PC-3 (cell line): ENCODE measurements around the gene FRRS1. TPM values are rescaled to one million over a fixed set of nuclear protein-coding genes. Genes with fewer than 3 reads are reported as not detected.

ENCODE experiments used
- ATAC-seq: fragments of 200-7000 bp; cut with Tn5 transposase; 2 replicates; pipeline ENCODE4 v1.9.1; 2020; ENCODE audit warnings: mild to moderate bottlenecking, moderate library complexity
- BruUV-seq: library from RNA; stranded (reverse); fragments of 400-500 nt; replicated peaks from 2 replicates; lab custom pipeline; 2021; lab: Mats Ljungman, UMichigan
- CTCF ChIA-PET: fragments of 300-600 bp; sonication (Branson Sonifier 250); formaldehyde crosslinking; loops from one replicate; lab custom pipeline; 2022; ENCODE audit warnings: antibody characterized with exemption; lab: Charles Lee
- POLR2A ChIA-PET: fragments of 300-600 bp; sonication (Branson Sonifier 250); formaldehyde crosslinking; loops from one replicate; lab custom pipeline; 2022; ENCODE audit warnings: antibody characterized with exemption; ENCODE audit not compliant: unreplicated experiment; lab: Charles Lee
- DNase-seq: peaks from one replicate; pipeline ENCODE4 v3.0.0-alpha.2; 2015
- H2AFZ ChIP-seq: fragments of 300-600 bp; sonication (generic); 2 replicates; pipeline ENCODE4 v1.6.0; 2016; ENCODE audit warnings: antibody characterized with exemption, low read length
- H3F3A ChIP-seq: fragments of 300-600 bp; sonication (generic); one replicate; pipeline ENCODE4 v1.6.0; 2017; ENCODE audit warnings: antibody characterized with exemption, low read length, control low read depth, mild to moderate bottlenecking; ENCODE audit not compliant: unreplicated experiment
- H3K27ac ChIP-seq: fragments of 300-600 bp; sonication (generic); 2 replicates; pipeline ENCODE4 v1.5.1; 2016; ENCODE audit warnings: mild to moderate bottlenecking, low read length
- H3K27me3 ChIP-seq: fragments of 300-600 bp; sonication (generic); 2 replicates; pipeline ENCODE4 v1.6.1; 2016; ENCODE audit warnings: low read length, mixed read lengths
- H3K36me3 ChIP-seq: fragments of 300-600 bp; sonication (generic); 2 replicates; pipeline ENCODE4 v1.6.1; 2016; ENCODE audit warnings: low read depth, mixed run types, low read length, mixed read lengths
- H3K4me1 ChIP-seq: fragments of 300-600 bp; sonication (generic); 2 replicates; pipeline ENCODE4 v1.5.1; 2016; ENCODE audit warnings: low read length; ENCODE audit not compliant: insufficient read depth
- H3K4me2 ChIP-seq: fragments of 300-600 bp; sonication (generic); 2 replicates; pipeline ENCODE4 v1.6.0; 2016; ENCODE audit warnings: low read length
- H3K4me3 ChIP-seq: fragments of 300-600 bp; sonication (generic); 2 replicates; pipeline ENCODE4 v1.5.1; 2016; ENCODE audit warnings: mild to moderate bottlenecking, low read length, mixed read lengths
- H3K79me2 ChIP-seq: fragments of 300-600 bp; sonication (generic); 2 replicates; pipeline ENCODE4 v1.6.1; 2017; ENCODE audit warnings: low read length, mixed read lengths
- H3K9ac ChIP-seq: fragments of 300-600 bp; sonication (generic); 2 replicates; pipeline ENCODE4 v1.6.0; 2016; ENCODE audit warnings: mild to moderate bottlenecking, low read length
- H3K9me2 ChIP-seq: fragments of 300-600 bp; sonication (generic); replicated peaks from 2 replicates; pipeline ENCODE4 v1.6.1; 2016; ENCODE audit warnings: mixed run types, low read length, mixed read lengths
- H3K9me3 ChIP-seq: fragments of 300-600 bp; sonication (generic); 2 replicates; pipeline ENCODE4 v1.6.1; 2016; ENCODE audit warnings: low read length, mixed read lengths
- H4K20me1 ChIP-seq: fragments of 300-600 bp; sonication (generic); 2 replicates; pipeline ENCODE4 v1.6.1; 2016; ENCODE audit warnings: low read length, mixed read lengths
- EZH2 ChIP-seq: fragments of 300-600 bp; sonication (generic); IDR thresholded peaks from one replicate; pipeline ENCODE4 v1.6.1; 2017; ENCODE audit warnings: antibody characterized with exemption, mild to moderate bottlenecking, low read length; ENCODE audit not compliant: unreplicated experiment
- EZH2phosphoT487 ChIP-seq: fragments of 300-600 bp; sonication (generic); IDR thresholded peaks from 2 replicates; pipeline ENCODE4 v1.6.1; 2018; ENCODE audit warnings: mild to moderate bottlenecking, antibody characterized with exemption, low read length, borderline replicate concordance
- intact Hi-C: fragments of 100-400 bp; cut with micrococcal nuclease; formaldehyde crosslinking; loops from 2 replicates; pipeline ENCODE4 v1.9.0; 2023
- total RNA-seq: library from RNA; depleted of rRNA; stranded (reverse); fragments of >200 nt; gene quantifications from 2 replicates; pipeline ENCODE4 v1.2.3, GENCODE V29; 2014
- TF ChIP-seq, protein P1 (sequence below): fragments of 300-600 bp; sonication (generic); conservative IDR thresholded peaks from 2 replicates; pipeline ENCODE4 v1.5.1; 2017; ENCODE audit warnings: antibody characterized with exemption, low read depth, mild to moderate bottlenecking, low read length

Gene FRRS1
- total RNA-seq, 1 experiment from 2014 or later, result 16.3 TPM

DNA sequence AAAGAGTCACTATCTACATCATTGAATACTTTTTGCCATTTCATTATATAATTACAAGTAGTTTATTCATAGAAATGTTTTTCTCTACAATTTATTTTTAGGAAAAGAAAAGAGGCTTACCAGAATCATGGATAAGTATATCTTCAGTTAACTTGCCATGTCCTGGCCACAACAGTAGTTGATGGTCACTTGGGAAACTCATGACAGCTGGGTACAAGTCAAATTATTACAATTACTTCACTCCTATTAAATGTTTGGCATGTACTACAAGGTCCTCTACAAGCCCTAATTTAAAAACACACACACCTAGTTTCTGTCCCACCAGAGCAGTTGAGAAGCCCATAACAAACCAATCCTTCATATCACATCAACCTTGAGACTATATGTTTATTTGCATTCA, 91.1 kb downstream of the FRRS1 start:
- Histone ChIP-seq H3K79me2 (no peaks in the 10 kb centered on the region), H3K27me3 (no peaks in the 10 kb centered on the region), H3K27ac (no peak overlapping the region), H3K4me2 (no peak overlapping the region), H3K9me3 (no peaks in the 10 kb centered on the region), H2AFZ (no peak overlapping the region), H3K4me1 (peaks cover 20% of the 10 kb centered on the region), H3K9me2 (no peaks in the 10 kb centered on the region), H4K20me1 (no peaks in the 10 kb centered on the region), H3K36me3 (no peaks in the 10 kb centered on the region), H3K9ac (no peak overlapping the region), H3K4me3 (no peak overlapping the region), H3F3A (no peaks in the 10 kb centered on the region)
- ChIA-PET CTCF (no interaction called here), POLR2A (no interaction called here)
- no peak for ATAC-seq
- intact Hi-C loops, result no loop called here
- TF ChIP-seq EZH2phosphoT487, result no peak
- no peak for TF ChIP-seq EZH2
- TF ChIP-seq, protein P1, sequence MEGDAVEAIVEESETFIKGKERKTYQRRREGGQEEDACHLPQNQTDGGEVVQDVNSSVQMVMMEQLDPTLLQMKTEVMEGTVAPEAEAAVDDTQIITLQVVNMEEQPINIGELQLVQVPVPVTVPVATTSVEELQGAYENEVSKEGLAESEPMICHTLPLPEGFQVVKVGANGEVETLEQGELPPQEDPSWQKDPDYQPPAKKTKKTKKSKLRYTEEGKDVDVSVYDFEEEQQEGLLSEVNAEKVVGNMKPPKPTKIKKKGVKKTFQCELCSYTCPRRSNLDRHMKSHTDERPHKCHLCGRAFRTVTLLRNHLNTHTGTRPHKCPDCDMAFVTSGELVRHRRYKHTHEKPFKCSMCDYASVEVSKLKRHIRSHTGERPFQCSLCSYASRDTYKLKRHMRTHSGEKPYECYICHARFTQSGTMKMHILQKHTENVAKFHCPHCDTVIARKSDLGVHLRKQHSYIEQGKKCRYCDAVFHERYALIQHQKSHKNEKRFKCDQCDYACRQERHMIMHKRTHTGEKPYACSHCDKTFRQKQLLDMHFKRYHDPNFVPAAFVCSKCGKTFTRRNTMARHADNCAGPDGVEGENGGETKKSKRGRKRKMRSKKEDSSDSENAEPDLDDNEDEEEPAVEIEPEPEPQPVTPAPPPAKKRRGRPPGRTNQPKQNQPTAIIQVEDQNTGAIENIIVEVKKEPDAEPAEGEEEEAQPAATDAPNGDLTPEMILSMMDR, result no peak
- no TSS peak for BruUV-seq
- no peak for DNase-seq

DNA sequence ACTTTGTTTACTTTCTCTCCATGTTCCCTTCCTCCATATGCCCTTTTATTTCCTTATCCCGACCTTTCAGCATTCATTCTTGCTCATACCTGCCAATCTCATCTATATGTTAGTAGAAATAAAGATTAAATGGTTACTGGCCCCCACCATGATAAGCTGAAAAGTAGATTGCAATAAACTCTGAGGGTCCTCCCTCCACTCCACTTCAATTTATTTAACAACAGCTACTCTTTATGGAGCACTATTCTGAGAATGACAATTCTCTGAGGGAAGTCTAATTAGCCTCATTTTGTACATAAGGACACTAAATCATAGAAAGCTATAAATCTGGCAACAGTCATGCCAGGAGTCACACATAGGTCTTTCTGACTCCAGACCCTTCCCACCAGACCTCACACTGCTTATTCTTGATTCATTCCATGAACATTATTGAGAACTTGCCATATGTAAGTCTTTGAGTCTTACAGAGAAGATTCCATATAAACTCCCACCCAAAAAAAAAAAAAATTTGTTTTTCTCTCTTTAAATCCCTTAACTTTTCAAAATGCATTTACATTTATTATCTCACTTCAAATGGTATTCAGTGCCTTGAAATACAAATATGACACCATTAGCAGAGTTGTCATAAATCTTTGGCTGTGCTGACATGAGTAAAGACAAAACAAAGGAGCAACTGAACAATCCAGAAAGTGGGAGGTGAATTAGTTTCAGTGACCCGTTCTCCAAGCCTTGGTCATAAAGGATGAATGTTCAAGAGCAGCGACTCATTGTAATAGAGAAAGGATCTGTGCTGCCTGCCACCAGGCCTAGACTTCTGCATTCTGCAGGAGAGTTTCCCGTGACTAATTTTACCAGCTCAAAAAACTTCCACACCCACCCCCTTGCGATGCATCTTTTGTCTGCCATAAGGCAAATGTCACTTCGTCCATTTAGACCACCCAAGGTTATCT, 92.0 kb downstream of the FRRS1 start:
- Histone ChIP-seq H2AFZ (no peak overlapping the region), H3K4me1 (peaks cover 20% of the 10 kb centered on the region), H3K4me2 (no peak overlapping the region), H3K9me3 (no peaks in the 10 kb centered on the region), H3K9me2 (no peaks in the 10 kb centered on the region), H4K20me1 (no peaks in the 10 kb centered on the region), H3K9ac (no peak overlapping the region), H3K4me3 (no peak overlapping the region), H3K36me3 (no peaks in the 10 kb centered on the region), H3K27ac (no peak overlapping the region), H3K79me2 (no peaks in the 10 kb centered on the region), H3F3A (no peaks in the 10 kb centered on the region), H3K27me3 (no peaks in the 10 kb centered on the region)
- intact Hi-C loops, result no loop called here
- no TSS peak for BruUV-seq
- no peak for TF ChIP-seq EZH2phosphoT487
- TF ChIP-seq, protein P1, result no peak
- no peak for TF ChIP-seq EZH2
- ATAC-seq (peak; percentile 61), DNase-seq (peak; percentile 52)
- ChIA-PET POLR2A (no interaction called here), CTCF (no interaction called here)

- ChIA-PET POLR2A (no interaction called here), CTCF (no interaction called here)
- no peak overlapping the region for H2AFZ ChIP-seq
- H3K27me3 ChIP-seq, result no peaks in the 10 kb centered on the region
- no peaks in the 10 kb centered on the region for H3K9me3 ChIP-seq
- no peak overlapping the region for H3K4me2 ChIP-seq
- BruUV-seq, result no TSS peak
- no peak overlapping the region for H3K9ac ChIP-seq
- peaks cover 20% of the 10 kb centered on the region for H3K4me1 ChIP-seq
- DNase-seq, result no peak
- H3K36me3 ChIP-seq, result no peaks in the 10 kb centered on the region
- no peaks in the 10 kb centered on the region for H3F3A ChIP-seq
- H3K9me2 ChIP-seq, result no peaks in the 10 kb centered on the region
- TF ChIP-seq EZH2, result no peak
- H3K4me3 ChIP-seq, result no peak overlapping the region
- H3K27ac ChIP-seq, result no peak overlapping the region
- intact Hi-C loops, result no loop called here
- H3K79me2 ChIP-seq, result no peaks in the 10 kb centered on the region
- no peak for ATAC-seq
- no peaks in the 10 kb centered on the region for H4K20me1 ChIP-seq
These were observed 93.1 kb downstream of the FRRS1 start for GRCh38 chr1:99673315-99673714.
